ENCODE measurements around the gene SIGLEC12. TPM values are rescaled to one million over a fixed set of nuclear protein-coding genes. Genes with fewer than 3 reads are reported as not detected.
"Not testable (repeated sequence)": the region's sequence is repeated elsewhere in the genome, so short reads cannot be mapped to it uniquely, and the experiment has no call there.

SIGLEC12 gene
- total and polyA plus RNA-seq, 2 donors (not counting 1 experiment from before 2014, with no cell fraction given): 0.24 TPM; not detected in 1

DNA sequence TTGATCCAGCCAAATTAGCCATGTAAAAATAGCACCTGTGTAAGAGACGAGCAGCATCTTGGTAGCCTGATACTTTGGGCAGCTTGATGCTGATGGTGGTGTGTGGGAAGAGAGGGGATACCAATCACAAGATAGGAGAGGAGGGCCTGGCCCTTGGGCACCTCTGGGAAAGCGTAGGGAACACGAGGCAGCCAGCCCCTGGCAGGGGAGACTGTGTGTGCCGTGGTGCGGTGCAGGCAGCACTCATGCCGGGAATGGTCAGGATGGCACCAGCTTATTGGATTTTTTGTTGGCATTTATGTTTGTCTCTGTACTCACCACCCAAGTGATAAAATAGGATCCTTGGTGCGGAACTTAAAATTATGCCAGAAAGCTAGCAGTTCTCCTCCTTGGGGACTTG, 53.6 kb downstream of the SIGLEC12 start:
- Histone ChIP-seq H3K4me1 (ENCODE audit: control insufficient read depth in 2 of 2, insufficient read depth in 2 of 2, low read length in 2 of 2) (peaks cover 0 to 5% of the 10 kb centered on the region in 2 donors), H3K27ac (ENCODE audit: low read length in 2 of 2) (no peak overlapping the region), H3K4me2 (replicated peaks; ENCODE audit: low read depth, low read length, poor library complexity, severe bottlenecking) (no peak overlapping the region), H3K27me3 (replicated peaks in 1 of 4; ENCODE audit: control extremely low read depth in 1 of 4, control insufficient read depth in 3 of 4, insufficient read depth in 4 of 4, low read length in 3 of 4) (peaks cover 0 to 30% (median 8%) of the 10 kb centered on the region in 4 experiments), H3K36me3 (replicated peaks in 1 of 2; ENCODE audit: control extremely low read depth in 1 of 2, control insufficient read depth in 1 of 2, extremely low read depth in 1 of 2, insufficient read depth in 2 of 2, low read length in 1 of 2) (no peaks in the 10 kb centered on the region), H3K9me3 (ENCODE audit: control extremely low read depth in 1 of 3, control insufficient read depth in 2 of 3, insufficient read depth in 1 of 3, low read length in 2 of 3) (peaks cover 0 to 16% (median 0%) of the 10 kb centered on the region in 3 donors), H3K4me3 (ENCODE audit: control extremely low read depth in 1 of 5, extremely low read depth in 1 of 5, insufficient read depth in 1 of 5, low read depth in 2 of 5, low read length in 4 of 5) (no peak overlapping the region), H3K79me2 (ENCODE audit: control insufficient read depth, insufficient read depth, low read length) (no peaks in the 10 kb centered on the region), H2AFZ (ENCODE audit: insufficient read depth, low read depth, low read length, poor library complexity, severe bottlenecking) (no peak overlapping the region), H4K20me1 (ENCODE audit: control insufficient read depth, insufficient read depth, low read length, poor library complexity, severe bottlenecking) (no peaks in the 10 kb centered on the region), H3K9ac (ENCODE audit: low read length) (no peak overlapping the region)
- Mint-ChIP-seq H3K27me3 (peaks cover 47% of the 10 kb centered on the region), H3K27ac (no peak overlapping the region), H3K4me3 (no peak overlapping the region), H3K4me1 (peaks cover 6% of the 10 kb centered on the region), H3K9me3 (ENCODE audit: insufficient read depth) (no peaks in the 10 kb centered on the region)
- TF ChIP-seq EZH2 (IDR thresholded peaks at IDR 0.05; ENCODE audit: borderline replicate concordance, insufficient read depth, low read depth, low read length, poor library complexity, severe bottlenecking): no peak
- TF ChIP-seq, protein P1, sequence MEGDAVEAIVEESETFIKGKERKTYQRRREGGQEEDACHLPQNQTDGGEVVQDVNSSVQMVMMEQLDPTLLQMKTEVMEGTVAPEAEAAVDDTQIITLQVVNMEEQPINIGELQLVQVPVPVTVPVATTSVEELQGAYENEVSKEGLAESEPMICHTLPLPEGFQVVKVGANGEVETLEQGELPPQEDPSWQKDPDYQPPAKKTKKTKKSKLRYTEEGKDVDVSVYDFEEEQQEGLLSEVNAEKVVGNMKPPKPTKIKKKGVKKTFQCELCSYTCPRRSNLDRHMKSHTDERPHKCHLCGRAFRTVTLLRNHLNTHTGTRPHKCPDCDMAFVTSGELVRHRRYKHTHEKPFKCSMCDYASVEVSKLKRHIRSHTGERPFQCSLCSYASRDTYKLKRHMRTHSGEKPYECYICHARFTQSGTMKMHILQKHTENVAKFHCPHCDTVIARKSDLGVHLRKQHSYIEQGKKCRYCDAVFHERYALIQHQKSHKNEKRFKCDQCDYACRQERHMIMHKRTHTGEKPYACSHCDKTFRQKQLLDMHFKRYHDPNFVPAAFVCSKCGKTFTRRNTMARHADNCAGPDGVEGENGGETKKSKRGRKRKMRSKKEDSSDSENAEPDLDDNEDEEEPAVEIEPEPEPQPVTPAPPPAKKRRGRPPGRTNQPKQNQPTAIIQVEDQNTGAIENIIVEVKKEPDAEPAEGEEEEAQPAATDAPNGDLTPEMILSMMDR (IDR thresholded peaks at IDR 0.05): no peak
- ChIA-PET CTCF (interaction anchor here (0.7 to 1.9 kb wide), 5 partner anchors 23 to 213 kb away, joined by 3 to 4 read pairs (median 3); no protein-coding TSS in a partner anchor), POLR2A (no interaction called here)
- WGBS (ENCODE audit: insufficient coverage): 87% methylated on average over 6 of the region's 7 CpGs
- intact Hi-C loops (cut with micrococcal nuclease): no loop called here
- DNase-seq (no peak), ATAC-seq (ENCODE audit: low read depth) (no peak)

DNA sequence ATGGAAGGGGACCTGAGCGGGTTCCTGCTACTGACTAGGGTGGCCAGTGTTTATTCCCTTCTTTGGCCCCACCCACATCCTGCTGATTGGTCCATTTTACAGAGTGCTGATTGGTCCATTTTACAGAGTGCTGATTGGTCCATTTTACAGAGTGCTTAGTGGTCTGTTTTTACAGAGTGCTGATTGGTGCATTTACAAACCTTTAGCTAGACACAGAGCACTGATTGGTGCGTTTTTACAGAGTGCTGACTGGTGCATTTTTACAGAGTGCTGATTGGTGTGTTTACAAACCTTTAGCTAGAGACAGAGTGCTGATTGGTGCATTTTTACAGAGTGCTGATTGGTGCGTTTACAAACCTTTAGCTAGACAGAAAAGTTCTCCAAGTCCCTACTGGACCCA, 54.1 kb downstream of the SIGLEC12 start:
- CTCF ChIA-PET: interaction anchor here (0.8 to 1.9 kb wide), 3 partner anchors 9 to 40 kb away, joined by 3 to 4 read pairs (median 3); no protein-coding TSS in a partner anchor
- H3K4me1 Mint-ChIP-seq; H3K4me1 ChIP-seq (ENCODE audit: control insufficient read depth in 2 of 2, insufficient read depth in 2 of 2, low read length in 2 of 2); H3K36me3 ChIP-seq (replicated peaks in 1 of 2; ENCODE audit: control extremely low read depth in 1 of 2, control insufficient read depth in 1 of 2, extremely low read depth in 1 of 2, insufficient read depth in 2 of 2, low read length in 1 of 2); H4K20me1 ChIP-seq (ENCODE audit: control insufficient read depth, insufficient read depth, low read length, poor library complexity, severe bottlenecking); intact Hi-C loops (cut with micrococcal nuclease); H3K9ac ChIP-seq (ENCODE audit: low read length); H3K79me2 ChIP-seq (ENCODE audit: control insufficient read depth, insufficient read depth, low read length); H3K4me2 ChIP-seq (replicated peaks; ENCODE audit: low read depth, low read length, poor library complexity, severe bottlenecking); POLR2A ChIA-PET; H3K4me3 Mint-ChIP-seq; DNase-seq; H3K4me3 ChIP-seq (ENCODE audit: control extremely low read depth in 1 of 5, extremely low read depth in 1 of 5, insufficient read depth in 1 of 5, low read depth in 2 of 5, low read length in 4 of 5); H3K27ac ChIP-seq (ENCODE audit: low read length in 2 of 2); H3K27ac Mint-ChIP-seq; H2AFZ ChIP-seq (ENCODE audit: insufficient read depth, low read depth, low read length, poor library complexity, severe bottlenecking); ATAC-seq (ENCODE audit: low read depth); H3K9me3 Mint-ChIP-seq (ENCODE audit: insufficient read depth): not testable (repeated sequence)
- H3K27me3 ChIP-seq (replicated peaks in 1 of 4; ENCODE audit: control extremely low read depth in 1 of 4, control insufficient read depth in 3 of 4, insufficient read depth in 4 of 4, low read length in 3 of 4): peaks cover 0 to 30% (median 9%) of the 10 kb centered on the region in 4 experiments
- WGBS (ENCODE audit: insufficient coverage): 88% methylated on average over 3 of the region's 3 CpGs
- H3K9me3 ChIP-seq (ENCODE audit: control extremely low read depth in 1 of 3, control insufficient read depth in 2 of 3, insufficient read depth in 1 of 3, low read length in 2 of 3): peaks cover 0 to 16% (median 0%) of the 10 kb centered on the region in 3 donors
- peaks cover 47% of the 10 kb centered on the region for H3K27me3 Mint-ChIP-seq
